ENCODE measurements around the gene MSANTD7. TPM values are rescaled to one million over a fixed set of nuclear protein-coding genes. Genes with fewer than 3 reads are reported as not detected.

The MSANTD7 gene
- total and polyA plus RNA-seq, 2 of the 13 experiments (the other 11 are each of a cell fraction or from before 2014, with no cell fraction given): 3.7 to 16.7 TPM

DNA sequence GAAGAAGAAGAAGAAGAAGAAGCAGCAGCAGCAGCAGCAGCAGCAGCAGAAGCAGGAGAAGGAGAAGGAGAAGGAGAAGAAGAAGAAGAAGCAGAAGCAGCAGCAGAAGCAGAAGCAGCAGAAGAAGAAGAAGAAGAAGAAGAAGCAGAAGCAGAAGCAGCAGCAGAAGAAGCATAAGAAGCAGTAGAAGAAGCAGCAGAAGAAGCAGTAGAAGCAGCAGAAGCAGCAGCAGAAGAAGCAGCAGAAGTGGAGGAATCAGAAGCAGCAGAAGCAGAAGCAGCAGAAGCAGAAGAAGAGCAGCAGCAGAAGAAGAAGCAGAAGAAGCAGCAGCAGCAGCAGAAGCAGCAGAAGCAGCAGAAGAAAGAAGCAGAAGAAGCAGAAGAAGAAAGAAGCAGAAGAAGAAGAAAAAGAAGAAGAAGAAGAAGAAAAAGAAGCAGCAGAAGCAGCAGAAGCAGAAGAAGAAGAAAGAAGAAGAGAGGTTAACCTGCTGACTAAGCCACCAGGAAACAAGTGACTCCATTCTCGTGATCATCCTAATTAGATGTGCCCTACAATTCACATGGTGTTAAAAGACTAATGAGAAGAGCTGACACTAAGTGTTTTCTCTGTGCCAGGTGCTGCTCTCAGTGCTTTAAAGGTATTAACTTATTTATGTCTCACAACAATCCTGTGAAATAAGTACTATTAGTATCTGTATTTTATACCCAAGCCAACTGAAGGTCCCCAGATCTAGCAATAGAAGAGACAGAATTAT, 11.9 kb upstream of the MSANTD7 start (continued):
- TF ChIP-seq, protein P1, sequence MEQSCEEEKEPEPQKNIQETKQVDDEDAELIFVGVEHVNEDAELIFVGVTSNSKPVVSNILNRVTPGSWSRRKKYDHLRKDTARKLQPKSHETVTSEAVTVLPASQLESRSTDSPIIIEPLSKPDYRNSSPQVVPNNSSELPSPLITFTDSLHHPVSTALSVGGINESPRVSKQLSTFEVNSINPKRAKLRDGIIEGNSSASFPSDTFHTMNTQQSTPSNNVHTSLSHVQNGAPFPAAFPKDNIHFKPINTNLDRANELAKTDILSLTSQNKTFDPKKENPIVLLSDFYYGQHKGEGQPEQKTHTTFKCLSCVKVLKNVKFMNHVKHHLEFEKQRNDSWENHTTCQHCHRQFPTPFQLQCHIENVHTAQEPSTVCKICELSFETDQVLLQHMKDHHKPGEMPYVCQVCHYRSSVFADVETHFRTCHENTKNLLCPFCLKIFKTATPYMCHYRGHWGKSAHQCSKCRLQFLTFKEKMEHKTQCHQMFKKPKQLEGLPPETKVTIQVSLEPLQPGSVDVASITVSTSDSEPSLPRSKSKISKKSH (CRISPR knock-in tag; IDR thresholded peaks at IDR 0.05; ENCODE audit: borderline replicate concordance): no peak
- no peak for TF ChIP-seq PREB (CRISPR knock-in tag; IDR thresholded peaks at IDR 0.05)

DNA sequence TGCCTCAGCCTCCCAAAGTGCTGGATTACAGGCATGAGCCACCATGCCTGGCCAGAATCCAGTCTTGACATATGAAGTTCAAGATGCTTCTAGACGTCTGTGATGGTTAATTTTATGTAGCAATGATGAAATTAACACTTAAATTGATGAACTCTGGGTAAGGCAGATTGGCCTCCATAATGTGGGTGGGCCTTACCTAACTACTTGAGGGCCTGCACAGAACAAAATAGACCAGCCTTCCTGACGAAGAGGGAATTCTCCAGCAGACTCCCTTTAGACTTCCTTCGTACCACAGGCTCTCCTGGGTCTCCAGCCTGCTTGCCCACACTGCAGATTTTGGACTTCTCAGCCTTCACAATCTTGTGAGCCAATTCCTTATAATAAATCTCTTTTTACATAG, 5.0 kb upstream of the MSANTD7 start:
- ATAC-seq (no peak), FAIRE-seq (no peak), DNase-seq (ENCODE audit: low spot score) (no peak)
- H3K27me3 ChIP-seq (ENCODE audit: control insufficient read depth in 1 of 2, insufficient read depth in 2 of 2, low read length in 2 of 2): no peaks in the 10 kb centered on the region; a peak in 1 of 5 replicates
- TF ChIP-seq POLR2AphosphoS2 (IDR thresholded peaks at IDR 0.05; ENCODE audit: low read depth, low read length) (no peak), ZNF350 (CRISPR knock-in tag; IDR thresholded peaks at IDR 0.05; ENCODE audit: borderline replicate concordance, low read depth) (no peak), AGO1 (IDR thresholded peaks at IDR 0.05; ENCODE audit: low read depth, low read length, poor library complexity, severe bottlenecking) (no peak), JUNB (CRISPR knock-in tag; IDR thresholded peaks at IDR 0.05; ENCODE audit: borderline replicate concordance) (no peak), ZBTB3 (CRISPR knock-in tag; IDR thresholded peaks at IDR 0.05; ENCODE audit: borderline replicate concordance, low read depth) (no peak), ATF2 (CRISPR knock-in tag; IDR thresholded peaks at IDR 0.05) (no peak)
- TF ChIP-seq, protein P2, sequence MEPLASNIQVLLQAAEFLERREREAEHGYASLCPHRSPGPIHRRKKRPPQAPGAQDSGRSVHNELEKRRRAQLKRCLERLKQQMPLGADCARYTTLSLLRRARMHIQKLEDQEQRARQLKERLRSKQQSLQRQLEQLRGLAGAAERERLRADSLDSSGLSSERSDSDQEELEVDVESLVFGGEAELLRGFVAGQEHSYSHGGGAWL (CRISPR knock-in tag; IDR thresholded peaks at IDR 0.05): no peak
- H3K9me3 ChIP-seq (ENCODE audit: low read length): no peaks in the 10 kb centered on the region
- ChIA-PET POLR2A (no interaction called here), CTCF (ENCODE audit: low intra/inter-chr PET ratio, low total read pairs) (no interaction called here)
- H3K4me1 ChIP-seq (ENCODE audit: insufficient read depth, low read length): peaks cover 5% of the 10 kb centered on the region; the same call in 1 of the 2 replicates
- no peaks in the 10 kb centered on the region for H3K79me2 ChIP-seq (ENCODE audit: insufficient read depth, low read length)
- H3K4me2 ChIP-seq (ENCODE audit: low read depth, low read length): no peak overlapping the region
- no peaks in the 10 kb centered on the region for H4K20me1 ChIP-seq (ENCODE audit: insufficient read depth, low read length)
- intact Hi-C loops (cut with micrococcal nuclease; ENCODE audit: unreplicated experiment): loop anchor here (10.0 kb wide), 1 partner anchor 122 kb away; the partner anchor contains the start of genes DCLRE1C and MEIG1
- in situ Hi-C loops (cut with HindIII; ENCODE audit: extremely low pct_ligation_motif_present, low pct_unique_long_range_greater_than_20kb): no loop called here
- 76% methylated on average over 3 of the region's 3 CpGs for WGBS (ENCODE audit: low lambda C conversion rate)
- H2AFZ ChIP-seq (ENCODE audit: low read length): no peak overlapping the region
- H3K36me3 ChIP-seq (replicated peaks in 1 of 2; ENCODE audit: control insufficient read depth in 1 of 2, insufficient read depth in 2 of 2, low read length in 2 of 2): no peaks in the 10 kb centered on the region
- no TSS peak for BruUV-seq (replicated peaks)
- no peak overlapping the region for H3K9ac ChIP-seq (ENCODE audit: insufficient read depth, low read depth, low read length)
- no peak overlapping the region for H3K27ac ChIP-seq (ENCODE audit: extremely low read length, insufficient read depth, low read length)
- H3K4me3 ChIP-seq (replicated peaks in 1 of 3; ENCODE audit: insufficient read depth in 1 of 3, low read depth in 2 of 3, low read length in 3 of 3): no peak overlapping the region
